CD14-positive monocyte (primary cell): ENCODE measurements around the gene TMEM220. TPM values are rescaled to one million over a fixed set of nuclear protein-coding genes. Genes with fewer than 3 reads are reported as not detected.
"Not testable (repeated sequence)": the region's sequence is repeated elsewhere in the genome, so short reads cannot be mapped to it uniquely, and the experiment has no call there.

Source experiments
- DNase-seq, 3 donors: peaks; one replicate each; pipeline ENCODE4 v3.0.0-alpha.2; 2011 to 2022
- H2AFZ ChIP-seq: 2 replicates; pipeline ENCODE4 v1.6.0; 2012; ENCODE audit warnings: mild to moderate bottlenecking, low read depth, low read length, inconsistent platforms; ENCODE audit not compliant: insufficient read depth, poor library complexity, severe bottlenecking
- H3K27ac ChIP-seq, 2 donors: 1 replicate in 1 of 2; 2 replicates in 1 of 2; pipeline ENCODE4 v1.5.1; 2012 to 2013; ENCODE audit warnings: low read length in 2 of 2, control low read depth in 1 of 2, inconsistent platforms in 1 of 2, low read depth in 1 of 2, mild to moderate bottlenecking in 1 of 2
- H3K27me3 ChIP-seq, 2 donors: one replicate each; pipeline versions ENCODE4 v1.6.0 to v1.6.1; 2011 to 2013; ENCODE audit warnings: low read length in 2 of 2; ENCODE audit not compliant: control insufficient read depth in 2 of 2, insufficient read depth in 2 of 2
- H3K36me3 ChIP-seq, 2 donors: replicated peaks in 1 of 2; 1 replicate in 1 of 2; 2 replicates in 1 of 2; pipeline versions ENCODE4 v1.5.1 to v1.6.1; 2012 to 2013; ENCODE audit warnings: low read length in 2 of 2, control low read depth in 1 of 2, inconsistent platforms in 1 of 2, mild to moderate bottlenecking in 1 of 2; ENCODE audit not compliant: insufficient read depth in 2 of 2, control insufficient read depth in 1 of 2
- H3K4me1 ChIP-seq, 2 donors: 1 replicate in 1 of 2; 2 replicates in 1 of 2; pipeline versions ENCODE4 v1.5.1 to v1.6.1; 2012 to 2013; ENCODE audit warnings: low read length in 2 of 2, control low read depth in 1 of 2, inconsistent platforms in 1 of 2, mild to moderate bottlenecking in 1 of 2, moderate library complexity in 1 of 2; ENCODE audit not compliant: insufficient read depth in 2 of 2, control insufficient read depth in 1 of 2
- H3K4me2 ChIP-seq: replicated peaks from 2 replicates; pipeline ENCODE3; 2012; ENCODE audit warnings: low read length, moderate library complexity, mild to moderate bottlenecking; ENCODE audit not compliant: poor library complexity, severe bottlenecking; ENCODE audit errors: extremely low read depth
- H3K4me3 ChIP-seq, 3 experiments: fragments of 200-600 bp in 1 of 3; sonication (generic) in 1 of 3; replicated peaks in 1 of 3; 1 replicate in 2 of 3; 2 replicates in 1 of 3; pipeline ENCODE4 v1.5.1; 2011 to 2013; ENCODE audit warnings: low read length in 3 of 3, mild to moderate bottlenecking in 3 of 3, control low read depth in 2 of 3, low read depth in 2 of 3, inconsistent platforms in 1 of 3, moderate library complexity in 1 of 3
- H3K79me2 ChIP-seq: 2 replicates; pipeline ENCODE4 v1.6.0; 2012; ENCODE audit warnings: mild to moderate bottlenecking, control low read depth, inconsistent platforms, low read length, moderate library complexity; ENCODE audit not compliant: insufficient read depth
- H3K9ac ChIP-seq: 2 replicates; pipeline ENCODE4 v1.6.0; 2017; ENCODE audit warnings: low read length, mild to moderate bottlenecking; ENCODE audit not compliant: insufficient read depth, poor library complexity, severe bottlenecking
- H3K9me3 ChIP-seq, 2 donors: replicated peaks in 1 of 2; 1 replicate in 1 of 2; 2 replicates in 1 of 2; pipeline versions ENCODE4 v1.5.1 to v1.6.1; 2012 to 2013; ENCODE audit warnings: low read length in 2 of 2, control low read depth in 1 of 2; ENCODE audit not compliant: control insufficient read depth in 1 of 2, insufficient read depth in 1 of 2
- H4K20me1 ChIP-seq: 2 replicates; pipeline ENCODE4 v1.6.0; 2012; ENCODE audit warnings: mild to moderate bottlenecking, low read length, control low read depth, moderate library complexity; ENCODE audit not compliant: insufficient read depth
- H3K27ac Mint-ChIP-seq, 7 donors: one replicate each; pipeline ENCODE4 v1.8.0; 2020; ENCODE audit warnings: mild to moderate bottlenecking in 7 of 7, mixed read lengths in 7 of 7, moderate library complexity in 6 of 7, inconsistent platforms in 2 of 7
- H3K27me3 Mint-ChIP-seq, 3 donors: one replicate each; pipeline ENCODE4 v1.8.0; 2021 to 2022; ENCODE audit warnings: low read depth in 3 of 3, mild to moderate bottlenecking in 3 of 3, mixed read lengths in 3 of 3, moderate library complexity in 3 of 3, inconsistent platforms in 1 of 3
- H3K36me3 Mint-ChIP-seq, 2 donors: one replicate each; pipeline ENCODE4 v1.8.0; 2020; ENCODE audit warnings: mixed read lengths in 2 of 2, inconsistent platforms in 1 of 2, mild to moderate bottlenecking in 1 of 2
- H3K4me1 Mint-ChIP-seq: one replicate; pipeline ENCODE4 v1.8.0; 2020; ENCODE audit warnings: mild to moderate bottlenecking, mixed read lengths
- H3K4me3 Mint-ChIP-seq, 2 donors: one replicate each; pipeline ENCODE4 v1.8.0; 2020; ENCODE audit warnings: mild to moderate bottlenecking in 2 of 2, mixed read lengths in 2 of 2, moderate library complexity in 1 of 2
- H3K9me3 Mint-ChIP-seq, 7 donors: one replicate each; pipeline ENCODE4 v1.8.0; 2020 to 2022; ENCODE audit warnings: mixed read lengths in 7 of 7, mild to moderate bottlenecking in 6 of 7, moderate library complexity in 6 of 7, inconsistent platforms in 2 of 7
- WGBS: methylation state at CpG from one replicate; pipeline ENCODE4 v1.1.5; 2013; ENCODE audit warnings: missing lambda C conversion rate; ENCODE audit not compliant: insufficient coverage; 5-methylcytosine and 5-hydroxymethylcytosine counted together
- intact Hi-C, 2 donors: fragments of 100-400 bp; cut with micrococcal nuclease; formaldehyde crosslinking; loops; one replicate each; pipeline versions ENCODE4 v1.15.0 to v1.15.1; 2023
- polyA plus RNA-seq, 3 donors: library from polyadenylated mRNA; depleted of rRNA in 1 of 3; unstranded in 2 of 3; stranded (reverse) in 1 of 3; fragments of 300-500 nt in 2 of 3; fragments of >200 nt in 1 of 3; fragmentation: Illumina TruSeq in 2 of 3; gene quantifications; 1 replicate in 2 of 3; 2 replicates in 1 of 3; pipeline ENCODE4 v1.2.3, GENCODE V29; 2012 to 2021
- TF ChIP-seq, protein P1 (sequence below): fragments of 200-600 bp; IDR thresholded peaks from one replicate; pipeline ENCODE4 v1.8.0; 2022; ENCODE audit warnings: antibody characterized with exemption, mild to moderate bottlenecking

TMEM220 gene
- polyA plus RNA-seq, 3 donors, result 0.33 to 4.8 (median 1.1) TPM

DNA sequence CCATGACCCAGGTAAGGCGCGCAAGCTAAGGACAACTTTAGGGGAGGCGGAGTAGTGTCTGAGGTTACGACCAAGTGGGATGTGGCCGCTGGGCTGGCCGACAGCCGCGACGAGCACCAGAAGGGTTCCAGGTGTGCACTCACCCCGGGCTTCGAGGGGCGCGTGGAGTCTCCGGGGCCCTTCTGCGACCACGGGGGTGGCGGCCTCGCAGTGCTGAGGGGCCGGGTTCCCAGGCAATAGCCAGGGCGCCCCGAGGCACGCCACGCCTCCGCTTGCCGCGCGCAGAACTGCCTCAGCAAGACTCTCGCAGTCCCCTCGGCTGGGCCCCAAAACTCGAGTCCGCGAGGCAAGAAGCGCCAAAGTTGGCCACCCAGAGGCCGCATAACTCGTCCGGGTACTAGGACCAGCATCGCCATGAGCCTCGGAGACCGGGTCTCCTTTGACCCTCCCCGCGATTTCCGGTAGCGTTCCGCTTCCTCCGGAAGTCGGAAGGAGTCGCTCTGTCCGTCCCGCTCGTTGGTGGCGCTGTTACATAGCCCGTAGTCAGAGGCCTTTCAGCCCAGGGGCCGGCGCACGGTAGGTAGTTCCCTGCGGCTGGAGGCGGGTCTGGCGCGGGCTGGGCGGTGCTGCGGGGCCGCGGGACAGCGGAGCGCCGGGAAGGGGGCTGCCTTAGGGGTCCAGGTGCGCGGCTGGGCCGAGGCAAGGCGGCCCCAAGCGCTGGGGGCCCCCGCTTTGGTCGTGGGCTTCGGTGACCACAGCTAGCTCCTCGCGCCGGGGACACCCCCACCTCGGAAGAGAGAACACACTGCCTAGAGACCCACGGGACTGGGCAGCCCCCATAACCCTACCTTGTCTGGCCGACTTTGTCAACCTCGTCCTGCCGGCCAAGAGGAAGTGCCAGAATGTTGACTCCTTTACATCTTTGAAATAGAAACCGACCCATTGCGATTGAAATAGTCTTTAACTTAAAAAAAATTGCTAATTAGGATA is 32.4 kb downstream of the TMEM220 start, which contains the start of the genes ADPRM and SCO1:
Gene ADPRM, plus strand, starts transcription at position 503 of the 990 bp plus-strand sequence. CDS start 7,333 bp downstream, outside the sequence.
Gene SCO1, minus strand, starts transcription at position 442 of the 990 bp plus-strand sequence. Its CDS starts 26 bp downstream, at position 416.
- under 1% methylated on average over 80 of the region's 84 CpGs for WGBS
- Histone ChIP-seq H4K20me1 (peaks cover 11% of the 10 kb centered on the region), H2AFZ (peak within 1 kb of the TSS; percentile 99), H3K36me3 (peaks cover 27 to 31% of the 10 kb centered on the region in 2 donors), H3K9ac (peak within 1 kb of the TSS; percentile 96), H3K27ac (peak within 1 kb of the TSS; percentile 94), H3K4me3 (peak within 1 kb of the TSS; percentile 81 to 93 (median 88)), H3K4me1 (peaks cover 19 to 22% of the 10 kb centered on the region in 2 donors), H3K27me3 (no peaks in the 10 kb centered on the region), H3K4me2 (peak within 1 kb of the TSS; percentile 89), H3K79me2 (peaks cover 80% of the 10 kb centered on the region), H3K9me3 (no peaks in the 10 kb centered on the region)
- Mint-ChIP-seq H3K9me3 (no peaks in the 10 kb centered on the region), H3K27ac (peak within 1 kb of the TSS; percentile 88 to 96 (median 96)), H3K4me1 (peaks cover 27% of the 10 kb centered on the region), H3K36me3 (peaks cover 26 to 29% of the 10 kb centered on the region in 2 donors), H3K4me3 (peak within 1 kb of the TSS; percentile 93 to 96), H3K27me3 (peaks cover 0 to 2% (median 0%) of the 10 kb centered on the region in 3 donors)
- TF ChIP-seq, protein P1, sequence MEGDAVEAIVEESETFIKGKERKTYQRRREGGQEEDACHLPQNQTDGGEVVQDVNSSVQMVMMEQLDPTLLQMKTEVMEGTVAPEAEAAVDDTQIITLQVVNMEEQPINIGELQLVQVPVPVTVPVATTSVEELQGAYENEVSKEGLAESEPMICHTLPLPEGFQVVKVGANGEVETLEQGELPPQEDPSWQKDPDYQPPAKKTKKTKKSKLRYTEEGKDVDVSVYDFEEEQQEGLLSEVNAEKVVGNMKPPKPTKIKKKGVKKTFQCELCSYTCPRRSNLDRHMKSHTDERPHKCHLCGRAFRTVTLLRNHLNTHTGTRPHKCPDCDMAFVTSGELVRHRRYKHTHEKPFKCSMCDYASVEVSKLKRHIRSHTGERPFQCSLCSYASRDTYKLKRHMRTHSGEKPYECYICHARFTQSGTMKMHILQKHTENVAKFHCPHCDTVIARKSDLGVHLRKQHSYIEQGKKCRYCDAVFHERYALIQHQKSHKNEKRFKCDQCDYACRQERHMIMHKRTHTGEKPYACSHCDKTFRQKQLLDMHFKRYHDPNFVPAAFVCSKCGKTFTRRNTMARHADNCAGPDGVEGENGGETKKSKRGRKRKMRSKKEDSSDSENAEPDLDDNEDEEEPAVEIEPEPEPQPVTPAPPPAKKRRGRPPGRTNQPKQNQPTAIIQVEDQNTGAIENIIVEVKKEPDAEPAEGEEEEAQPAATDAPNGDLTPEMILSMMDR, result peak; percentile 36
- DNase-seq, result peak; percentile 91 to 93 (median 91)
- intact Hi-C loops, result no loop called here

- H3K4me3 Mint-ChIP-seq, result peak overlapping the region; percentile 93 to 96
- 87% methylated on average over 11 of the region's 17 CpGs for WGBS
- H3K9ac ChIP-seq, result not testable (repeated sequence)
These were observed 33.9 kb downstream of the TMEM220 start for GRCh38 chr17:10695875-10696407.

More at GRCh38 chr17:10695875-10696407, 33.9 kb downstream of the TMEM220 start:
- DNase-seq, intact Hi-C loops, H3K9me3 Mint-ChIP-seq, H3K9me3 ChIP-seq, H2AFZ ChIP-seq, H3K27me3 Mint-ChIP-seq, H3K27me3 ChIP-seq: not testable (repeated sequence)
- H3K4me2 ChIP-seq, result peak overlapping the region; percentile 89
- peak overlapping the region in 1 of 2 donors; percentile 94 for H3K27ac ChIP-seq
- peak overlapping the region in 5 of 7 donors; percentile 50 to 92 (median 88) for H3K27ac Mint-ChIP-seq
- peaks cover 20% of the 10 kb centered on the region for H3K4me1 Mint-ChIP-seq
- H4K20me1 ChIP-seq, result peaks cover 10% of the 10 kb centered on the region
- peaks cover 41 to 46% of the 10 kb centered on the region in 2 donors for H3K36me3 ChIP-seq
- peaks cover 75% of the 10 kb centered on the region for H3K79me2 ChIP-seq
- peak overlapping the region in 1 of 3 experiments; percentile 93 for H3K4me3 ChIP-seq
- H3K36me3 Mint-ChIP-seq, result peaks cover 41 to 44% of the 10 kb centered on the region in 2 donors
- peaks cover 18 to 22% of the 10 kb centered on the region in 2 donors for H3K4me1 ChIP-seq
